Measurements from ENCODE around the gene HOXA9. TPM values are rescaled to one million over a fixed set of nuclear protein-coding genes. Genes with fewer than 3 reads are reported as not detected.

HOXA9 gene
- polyA plus RNA-seq, 1 donor from 2014 or later = not detected

DNA sequence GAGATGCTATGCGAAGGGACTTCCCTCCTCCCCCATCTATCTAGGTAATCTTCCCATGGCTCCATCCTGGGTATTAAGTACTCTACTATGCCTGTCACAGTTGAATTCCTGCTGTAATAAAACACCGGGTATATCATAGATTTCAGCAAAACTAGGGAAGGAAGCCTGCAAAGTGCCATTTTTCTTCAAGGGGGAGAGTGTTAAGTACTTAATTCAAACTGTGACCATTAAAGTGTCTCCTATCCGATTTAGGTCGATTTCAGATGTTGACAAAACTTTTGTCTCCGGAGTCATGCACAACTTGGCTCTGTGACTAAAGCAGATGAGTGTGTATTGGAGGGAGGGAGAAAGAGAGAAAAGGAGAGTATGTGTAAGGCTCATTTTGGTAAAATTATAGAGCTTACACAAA is 39.3 kb downstream of the HOXA9 start:
- no peak overlapping the region for H3K9ac ChIP-seq (ENCODE audit: low read length)
- peaks cover 98% of the 10 kb centered on the region for H3K27me3 ChIP-seq (ENCODE audit: insufficient read depth, low read depth, low read length)
- H4K20me1 ChIP-seq (ENCODE audit: insufficient read depth) = no peaks in the 10 kb centered on the region
- H3K79me2 ChIP-seq (replicated peaks; ENCODE audit: insufficient read depth, low read length) = no peaks in the 10 kb centered on the region
- H3K9me3 ChIP-seq (ENCODE audit: low read length) = peaks cover 18% of the 10 kb centered on the region
- TF ChIP-seq SMC3 (conservative IDR thresholded peaks at IDR 0.05; ENCODE audit: poor library complexity) (no peak), EP300 (conservative IDR thresholded peaks at IDR 0.05; ENCODE audit: poor library complexity, severe bottlenecking) (no peak), POLR2AphosphoS5 (IDR thresholded peaks at IDR 0.05) (no peak), EZH2 (IDR thresholded peaks at IDR 0.05; ENCODE audit: borderline replicate concordance, insufficient read depth, low read length, poor library complexity, severe bottlenecking) (no peak), MXI1 (conservative IDR thresholded peaks at IDR 0.05; ENCODE audit: poor library complexity, severe bottlenecking) (no peak), TAF1 (IDR thresholded peaks at IDR 0.05; ENCODE audit: low read depth) (no peak), RAD21 (conservative IDR thresholded peaks at IDR 0.05) (no peak)
- TF ChIP-seq, protein P1, sequence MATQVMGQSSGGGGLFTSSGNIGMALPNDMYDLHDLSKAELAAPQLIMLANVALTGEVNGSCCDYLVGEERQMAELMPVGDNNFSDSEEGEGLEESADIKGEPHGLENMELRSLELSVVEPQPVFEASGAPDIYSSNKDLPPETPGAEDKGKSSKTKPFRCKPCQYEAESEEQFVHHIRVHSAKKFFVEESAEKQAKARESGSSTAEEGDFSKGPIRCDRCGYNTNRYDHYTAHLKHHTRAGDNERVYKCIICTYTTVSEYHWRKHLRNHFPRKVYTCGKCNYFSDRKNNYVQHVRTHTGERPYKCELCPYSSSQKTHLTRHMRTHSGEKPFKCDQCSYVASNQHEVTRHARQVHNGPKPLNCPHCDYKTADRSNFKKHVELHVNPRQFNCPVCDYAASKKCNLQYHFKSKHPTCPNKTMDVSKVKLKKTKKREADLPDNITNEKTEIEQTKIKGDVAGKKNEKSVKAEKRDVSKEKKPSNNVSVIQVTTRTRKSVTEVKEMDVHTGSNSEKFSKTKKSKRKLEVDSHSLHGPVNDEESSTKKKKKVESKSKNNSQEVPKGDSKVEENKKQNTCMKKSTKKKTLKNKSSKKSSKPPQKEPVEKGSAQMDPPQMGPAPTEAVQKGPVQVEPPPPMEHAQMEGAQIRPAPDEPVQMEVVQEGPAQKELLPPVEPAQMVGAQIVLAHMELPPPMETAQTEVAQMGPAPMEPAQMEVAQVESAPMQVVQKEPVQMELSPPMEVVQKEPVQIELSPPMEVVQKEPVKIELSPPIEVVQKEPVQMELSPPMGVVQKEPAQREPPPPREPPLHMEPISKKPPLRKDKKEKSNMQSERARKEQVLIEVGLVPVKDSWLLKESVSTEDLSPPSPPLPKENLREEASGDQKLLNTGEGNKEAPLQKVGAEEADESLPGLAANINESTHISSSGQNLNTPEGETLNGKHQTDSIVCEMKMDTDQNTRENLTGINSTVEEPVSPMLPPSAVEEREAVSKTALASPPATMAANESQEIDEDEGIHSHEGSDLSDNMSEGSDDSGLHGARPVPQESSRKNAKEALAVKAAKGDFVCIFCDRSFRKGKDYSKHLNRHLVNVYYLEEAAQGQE (IDR thresholded peaks at IDR 0.05; ENCODE audit: borderline replicate concordance) = no peak
- TF ChIP-seq, protein P2, sequence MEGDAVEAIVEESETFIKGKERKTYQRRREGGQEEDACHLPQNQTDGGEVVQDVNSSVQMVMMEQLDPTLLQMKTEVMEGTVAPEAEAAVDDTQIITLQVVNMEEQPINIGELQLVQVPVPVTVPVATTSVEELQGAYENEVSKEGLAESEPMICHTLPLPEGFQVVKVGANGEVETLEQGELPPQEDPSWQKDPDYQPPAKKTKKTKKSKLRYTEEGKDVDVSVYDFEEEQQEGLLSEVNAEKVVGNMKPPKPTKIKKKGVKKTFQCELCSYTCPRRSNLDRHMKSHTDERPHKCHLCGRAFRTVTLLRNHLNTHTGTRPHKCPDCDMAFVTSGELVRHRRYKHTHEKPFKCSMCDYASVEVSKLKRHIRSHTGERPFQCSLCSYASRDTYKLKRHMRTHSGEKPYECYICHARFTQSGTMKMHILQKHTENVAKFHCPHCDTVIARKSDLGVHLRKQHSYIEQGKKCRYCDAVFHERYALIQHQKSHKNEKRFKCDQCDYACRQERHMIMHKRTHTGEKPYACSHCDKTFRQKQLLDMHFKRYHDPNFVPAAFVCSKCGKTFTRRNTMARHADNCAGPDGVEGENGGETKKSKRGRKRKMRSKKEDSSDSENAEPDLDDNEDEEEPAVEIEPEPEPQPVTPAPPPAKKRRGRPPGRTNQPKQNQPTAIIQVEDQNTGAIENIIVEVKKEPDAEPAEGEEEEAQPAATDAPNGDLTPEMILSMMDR (IDR thresholded peaks at IDR 0.05; ENCODE audit: poor library complexity, severe bottlenecking) = no peak
- no peaks in the 10 kb centered on the region for H3K36me3 ChIP-seq (ENCODE audit: insufficient read depth, low read length)
- no peak overlapping the region for H2AFZ ChIP-seq (ENCODE audit: low read depth, low read length)
- H3K27ac ChIP-seq (ENCODE audit: low read length) = no peak overlapping the region
- no peaks in the 10 kb centered on the region for H3F3A ChIP-seq (ENCODE audit: insufficient read depth, low read length, poor library complexity, severe bottlenecking)
- H3K4me2 ChIP-seq (ENCODE audit: low read length) = no peak overlapping the region
- no peaks in the 10 kb centered on the region for H3K9me2 ChIP-seq (ENCODE audit: insufficient read depth, low read length)
- H3K4me3 ChIP-seq (ENCODE audit: low read length) = no peak overlapping the region

DNA sequence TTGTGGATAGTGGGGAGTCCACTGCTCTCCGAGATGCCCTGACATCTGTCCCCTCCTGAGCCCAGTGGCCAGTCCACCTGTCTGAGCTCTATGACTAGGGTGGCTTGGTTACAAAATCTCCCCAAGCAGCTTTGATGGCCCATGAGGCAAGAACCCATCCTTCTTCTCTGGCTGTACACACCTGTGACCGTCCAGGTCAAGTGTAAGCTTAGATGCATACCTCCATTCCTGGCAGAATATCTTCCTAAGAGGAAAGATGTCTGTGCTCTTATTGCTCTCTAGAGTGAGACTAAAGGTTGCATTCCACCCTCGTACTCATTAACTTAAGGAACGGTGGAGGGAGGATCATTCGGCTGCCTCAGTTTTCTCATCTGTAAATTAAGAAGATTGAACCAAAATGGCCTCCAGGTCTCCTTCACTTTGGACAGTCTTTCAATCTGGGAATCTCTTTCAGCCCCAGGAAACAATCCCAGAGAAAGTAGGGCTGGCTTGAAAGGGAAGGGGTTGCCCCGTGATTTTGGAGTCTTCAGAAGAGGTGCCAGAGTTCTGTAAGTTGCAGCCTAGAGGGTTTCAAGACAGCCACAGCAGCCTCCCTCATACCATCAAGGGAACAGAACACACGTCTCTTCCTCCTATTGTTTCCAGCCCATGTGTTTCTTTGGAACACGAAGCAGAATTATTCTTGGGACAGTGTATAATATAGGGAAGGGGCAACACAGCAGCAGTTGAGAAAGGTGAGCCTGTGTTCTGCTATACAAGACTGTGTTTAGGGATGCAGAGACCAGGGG is 40.2 kb downstream of the HOXA9 start:
- Histone ChIP-seq H3F3A (ENCODE audit: insufficient read depth, low read length, poor library complexity, severe bottlenecking) (no peaks in the 10 kb centered on the region), H3K9ac (ENCODE audit: low read length) (no peak overlapping the region), H3K9me3 (ENCODE audit: low read length) (peaks cover 18% of the 10 kb centered on the region), H3K36me3 (ENCODE audit: insufficient read depth, low read length) (no peaks in the 10 kb centered on the region), H3K27ac (ENCODE audit: low read length) (no peak overlapping the region), H3K27me3 (ENCODE audit: insufficient read depth, low read depth, low read length) (peaks cover 99% of the 10 kb centered on the region), H4K20me1 (ENCODE audit: insufficient read depth) (no peaks in the 10 kb centered on the region), H3K79me2 (replicated peaks; ENCODE audit: insufficient read depth, low read length) (no peaks in the 10 kb centered on the region), H2AFZ (ENCODE audit: low read depth, low read length) (no peak overlapping the region), H3K4me2 (ENCODE audit: low read length) (no peak overlapping the region), H3K9me2 (ENCODE audit: insufficient read depth, low read length) (no peaks in the 10 kb centered on the region), H3K4me3 (ENCODE audit: low read length) (no peak overlapping the region)
- TF ChIP-seq, protein P2 (IDR thresholded peaks at IDR 0.05; ENCODE audit: poor library complexity, severe bottlenecking) = no peak
- TF ChIP-seq, protein P1 (IDR thresholded peaks at IDR 0.05; ENCODE audit: borderline replicate concordance) = no peak
- TF ChIP-seq SMC3 (conservative IDR thresholded peaks at IDR 0.05; ENCODE audit: poor library complexity) = no peak
- no peak for TF ChIP-seq TAF1 (IDR thresholded peaks at IDR 0.05; ENCODE audit: low read depth)
- TF ChIP-seq EZH2 (IDR thresholded peaks at IDR 0.05; ENCODE audit: borderline replicate concordance, insufficient read depth, low read length, poor library complexity, severe bottlenecking) = no peak
- no peak for TF ChIP-seq EP300 (conservative IDR thresholded peaks at IDR 0.05; ENCODE audit: poor library complexity, severe bottlenecking)
- no peak for TF ChIP-seq RAD21 (conservative IDR thresholded peaks at IDR 0.05)
- TF ChIP-seq MXI1 (conservative IDR thresholded peaks at IDR 0.05; ENCODE audit: poor library complexity, severe bottlenecking) = no peak
- no peak for TF ChIP-seq POLR2AphosphoS5 (IDR thresholded peaks at IDR 0.05)

Measured in neural cell (in vitro differentiated cells).